ENCODE measurements around the gene MIPEP. TPM values are rescaled to one million over a fixed set of nuclear protein-coding genes. Genes with fewer than 3 reads are reported as not detected.
"Not testable (repeated sequence)": the region's sequence is repeated elsewhere in the genome, so short reads cannot be mapped to it uniquely, and the experiment has no call there.

The MIPEP gene
- total and polyA plus RNA-seq, 2 donors = 13.2 to 22.7 TPM

GRCh38 chr13:23770973-23771372, 118.2 kb downstream of the MIPEP start:
- WGBS = 97% methylated on average over 4 of the region's 4 CpGs
- Histone ChIP-seq H3K4me1 (ENCODE audit: control insufficient read depth in 2 of 2, insufficient read depth in 2 of 2, low read length in 2 of 2) (peaks cover 19 to 44% of the 10 kb centered on the region in 2 donors), H3K27ac (ENCODE audit: low read depth in 1 of 2, low read length in 1 of 2) (no peak overlapping the region), H3K36me3 (ENCODE audit: control insufficient read depth in 2 of 2, insufficient read depth in 2 of 2, low read length in 1 of 2) (no peaks in the 10 kb centered on the region), H3K9me3 (ENCODE audit: control insufficient read depth in 2 of 2, insufficient read depth in 1 of 2, low read length in 1 of 2) (no peaks in the 10 kb centered on the region), H3K4me3 (ENCODE audit: low read length in 2 of 2) (no peak overlapping the region), H3K27me3 (ENCODE audit: control insufficient read depth in 2 of 2, insufficient read depth in 1 of 2, low read length in 1 of 2) (no peaks in the 10 kb centered on the region)
- DNase-seq (ENCODE audit: low read depth in 6 of 9, low spot score in 9 of 9) = no peak

GRCh38 chr13:23770428-23770827, 118.8 kb downstream of the MIPEP start:
- peaks cover 19 to 44% of the 10 kb centered on the region in 2 donors for H3K4me1 ChIP-seq (ENCODE audit: control insufficient read depth in 2 of 2, insufficient read depth in 2 of 2, low read length in 2 of 2)
- H3K27me3 ChIP-seq (ENCODE audit: control insufficient read depth in 2 of 2, insufficient read depth in 1 of 2, low read length in 1 of 2) = no peaks in the 10 kb centered on the region
- no peak for DNase-seq (ENCODE audit: low read depth in 6 of 9, low spot score in 9 of 9)
- 97% methylated on average over 4 of the region's 4 CpGs for WGBS
- no peaks in the 10 kb centered on the region for H3K36me3 ChIP-seq (ENCODE audit: control insufficient read depth in 2 of 2, insufficient read depth in 2 of 2, low read length in 1 of 2)
- H3K27ac ChIP-seq (ENCODE audit: low read depth in 1 of 2, low read length in 1 of 2) = no peak overlapping the region
- H3K4me3 ChIP-seq (ENCODE audit: low read length in 2 of 2) = no peak overlapping the region
- no peaks in the 10 kb centered on the region for H3K9me3 ChIP-seq (ENCODE audit: control insufficient read depth in 2 of 2, insufficient read depth in 1 of 2, low read length in 1 of 2)

- 56% methylated on average over 3 of the region's 3 CpGs for WGBS
- Histone ChIP-seq H3K4me3 (ENCODE audit: low read length in 2 of 2) (no peak overlapping the region), H3K4me1 (ENCODE audit: control insufficient read depth in 2 of 2, insufficient read depth in 2 of 2, low read length in 2 of 2) (peaks cover 19 to 44% of the 10 kb centered on the region in 2 donors), H3K9me3 (ENCODE audit: control insufficient read depth in 2 of 2, insufficient read depth in 1 of 2, low read length in 1 of 2) (no peaks in the 10 kb centered on the region), H3K27ac (ENCODE audit: low read depth in 1 of 2, low read length in 1 of 2) (peak overlapping the region in 1 of 2 donors; percentile 94), H3K27me3 (ENCODE audit: control insufficient read depth in 2 of 2, insufficient read depth in 1 of 2, low read length in 1 of 2) (no peaks in the 10 kb centered on the region), H3K36me3 (ENCODE audit: control insufficient read depth in 2 of 2, insufficient read depth in 2 of 2, low read length in 1 of 2) (no peaks in the 10 kb centered on the region)
- DNase-seq (ENCODE audit: low read depth in 6 of 9, low spot score in 9 of 9) = peak in 6 of 9 donors; percentile 51 to 85 (median 64)
Measured at GRCh38 chr13:23769401-23769800, 119.8 kb downstream of the MIPEP start.

- Histone ChIP-seq H3K9me3 (ENCODE audit: control insufficient read depth in 2 of 2, insufficient read depth in 1 of 2, low read length in 1 of 2) (no peaks in the 10 kb centered on the region), H3K27ac (ENCODE audit: low read depth in 1 of 2, low read length in 1 of 2) (peak overlapping the region; percentile 53 to 94), H3K4me1 (ENCODE audit: control insufficient read depth in 2 of 2, insufficient read depth in 2 of 2, low read length in 2 of 2) (peaks cover 19 to 44% of the 10 kb centered on the region in 2 donors), H3K27me3 (ENCODE audit: control insufficient read depth in 2 of 2, insufficient read depth in 1 of 2, low read length in 1 of 2) (no peaks in the 10 kb centered on the region), H3K4me3 (ENCODE audit: low read length in 2 of 2) (no peak overlapping the region), H3K36me3 (ENCODE audit: control insufficient read depth in 2 of 2, insufficient read depth in 2 of 2, low read length in 1 of 2) (no peaks in the 10 kb centered on the region)
- 70% methylated on average over 7 of the region's 7 CpGs for WGBS
- peak in 5 of 9 donors; percentile 39 to 80 (median 51) for DNase-seq (ENCODE audit: low read depth in 6 of 9, low spot score in 9 of 9)
Measured at GRCh38 chr13:23767838-23768237, 121.4 kb downstream of the MIPEP start.

GRCh38 chr13:23766939-23767338, 122.3 kb downstream of the MIPEP start:
- peak overlapping the region in 1 of 2 donors; percentile 79 for H3K27ac ChIP-seq (ENCODE audit: low read depth in 1 of 2, low read length in 1 of 2)
- no peaks in the 10 kb centered on the region for H3K27me3 ChIP-seq (ENCODE audit: control insufficient read depth in 2 of 2, insufficient read depth in 1 of 2, low read length in 1 of 2)
- H3K36me3 ChIP-seq (ENCODE audit: control insufficient read depth in 2 of 2, insufficient read depth in 2 of 2, low read length in 1 of 2) = no peaks in the 10 kb centered on the region
- WGBS = 98% methylated on average over 1 of the region's 1 CpG
- no peak overlapping the region for H3K4me3 ChIP-seq (ENCODE audit: low read length in 2 of 2)
- no peaks in the 10 kb centered on the region for H3K9me3 ChIP-seq (ENCODE audit: control insufficient read depth in 2 of 2, insufficient read depth in 1 of 2, low read length in 1 of 2)
- DNase-seq (ENCODE audit: low read depth in 6 of 9, low spot score in 9 of 9) = no peak
- H3K4me1 ChIP-seq (ENCODE audit: control insufficient read depth in 2 of 2, insufficient read depth in 2 of 2, low read length in 2 of 2) = peaks cover 19 to 44% of the 10 kb centered on the region in 2 donors

- Histone ChIP-seq H3K9me3 (ENCODE audit: control insufficient read depth in 2 of 2, insufficient read depth in 1 of 2, low read length in 1 of 2) (no peaks in the 10 kb centered on the region), H3K27ac (ENCODE audit: low read depth in 1 of 2, low read length in 1 of 2) (peak overlapping the region in 1 of 2 donors; percentile 79), H3K4me3 (ENCODE audit: low read length in 2 of 2) (no peak overlapping the region), H3K4me1 (ENCODE audit: control insufficient read depth in 2 of 2, insufficient read depth in 2 of 2, low read length in 2 of 2) (peaks cover 19 to 44% of the 10 kb centered on the region in 2 donors), H3K27me3 (ENCODE audit: control insufficient read depth in 2 of 2, insufficient read depth in 1 of 2, low read length in 1 of 2) (no peaks in the 10 kb centered on the region), H3K36me3 (ENCODE audit: control insufficient read depth in 2 of 2, insufficient read depth in 2 of 2, low read length in 1 of 2) (no peaks in the 10 kb centered on the region)
- peak in 4 of 9 donors; percentile 32 to 74 (median 38) for DNase-seq (ENCODE audit: low read depth in 6 of 9, low spot score in 9 of 9)
- WGBS = 43% methylated on average over 2 of the region's 2 CpGs
Measured at GRCh38 chr13:23766283-23766682, 122.9 kb downstream of the MIPEP start.

GRCh38 chr13:23765531-23765930, 123.7 kb downstream of the MIPEP start:
- no peaks in the 10 kb centered on the region for H3K27me3 ChIP-seq (ENCODE audit: control insufficient read depth in 2 of 2, insufficient read depth in 1 of 2, low read length in 1 of 2)
- 99% methylated on average over 6 of the region's 6 CpGs for WGBS
- no peaks in the 10 kb centered on the region for H3K9me3 ChIP-seq (ENCODE audit: control insufficient read depth in 2 of 2, insufficient read depth in 1 of 2, low read length in 1 of 2)
- DNase-seq (ENCODE audit: low read depth in 6 of 9, low spot score in 9 of 9) = no peak
- H3K4me1 ChIP-seq (ENCODE audit: control insufficient read depth in 2 of 2, insufficient read depth in 2 of 2, low read length in 2 of 2) = peaks cover 19 to 38% of the 10 kb centered on the region in 2 donors
- no peaks in the 10 kb centered on the region for H3K36me3 ChIP-seq (ENCODE audit: control insufficient read depth in 2 of 2, insufficient read depth in 2 of 2, low read length in 1 of 2)
- no peak overlapping the region for H3K4me3 ChIP-seq (ENCODE audit: low read length in 2 of 2)
- H3K27ac ChIP-seq (ENCODE audit: low read depth in 1 of 2, low read length in 1 of 2) = peak overlapping the region in 1 of 2 donors; percentile 79

GRCh38 chr13:23763318-23763717, 125.9 kb downstream of the MIPEP start:
- Histone ChIP-seq H3K27ac (ENCODE audit: low read depth in 1 of 2, low read length in 1 of 2) (no peak overlapping the region), H3K9me3 (ENCODE audit: control insufficient read depth in 2 of 2, insufficient read depth in 1 of 2, low read length in 1 of 2) (no peaks in the 10 kb centered on the region), H3K36me3 (ENCODE audit: control insufficient read depth in 2 of 2, insufficient read depth in 2 of 2, low read length in 1 of 2) (no peaks in the 10 kb centered on the region), H3K4me1 (ENCODE audit: control insufficient read depth in 2 of 2, insufficient read depth in 2 of 2, low read length in 2 of 2) (peaks cover 5 to 17% of the 10 kb centered on the region in 2 donors), H3K27me3 (ENCODE audit: control insufficient read depth in 2 of 2, insufficient read depth in 1 of 2, low read length in 1 of 2) (no peaks in the 10 kb centered on the region), H3K4me3 (ENCODE audit: low read length in 2 of 2) (no peak overlapping the region)
- DNase-seq (ENCODE audit: low read depth in 6 of 9, low spot score in 9 of 9) = peak in 1 of 9 donors; percentile 37
- WGBS = 91% methylated on average over 3 of the region's 3 CpGs

- not testable (repeated sequence) for H3K27me3 ChIP-seq (ENCODE audit: control insufficient read depth in 2 of 2, insufficient read depth in 1 of 2, low read length in 1 of 2); H3K4me3 ChIP-seq (ENCODE audit: low read length in 2 of 2); H3K4me1 ChIP-seq (ENCODE audit: control insufficient read depth in 2 of 2, insufficient read depth in 2 of 2, low read length in 2 of 2); DNase-seq (ENCODE audit: low read depth in 6 of 9, low spot score in 9 of 9); H3K9me3 ChIP-seq (ENCODE audit: control insufficient read depth in 2 of 2, insufficient read depth in 1 of 2, low read length in 1 of 2); H3K36me3 ChIP-seq (ENCODE audit: control insufficient read depth in 2 of 2, insufficient read depth in 2 of 2, low read length in 1 of 2); H3K27ac ChIP-seq (ENCODE audit: low read depth in 1 of 2, low read length in 1 of 2)
- 88% methylated on average over 8 of the region's 8 CpGs for WGBS
Measured at GRCh38 chr13:23761760-23762159, 127.4 kb downstream of the MIPEP start.
